Activated naive CD8-positive, alpha-beta T cell (primary cell): ENCODE results near the gene GNAT2.

Source experiments
- H3K27ac Mint-ChIP-seq: one replicate; pipeline ENCODE4 v1.8.0; 2021; ENCODE audit warnings: mixed read lengths
- H3K27me3 Mint-ChIP-seq: one replicate; pipeline ENCODE4 v1.8.0; 2021; ENCODE audit warnings: mixed read lengths
- H3K36me3 Mint-ChIP-seq: one replicate; pipeline ENCODE4 v1.8.0; 2021; ENCODE audit warnings: mixed read lengths
- H3K4me1 Mint-ChIP-seq: one replicate; pipeline ENCODE4 v1.8.0; 2021; ENCODE audit warnings: low read depth, mixed read lengths
- H3K4me3 Mint-ChIP-seq: one replicate; pipeline ENCODE4 v1.8.0; 2021; ENCODE audit warnings: mild to moderate bottlenecking, mixed read lengths
- H3K9me3 Mint-ChIP-seq: one replicate; pipeline ENCODE4 v1.8.0; 2021; ENCODE audit warnings: low read depth, mixed read lengths

GNAT2 gene

DNA sequence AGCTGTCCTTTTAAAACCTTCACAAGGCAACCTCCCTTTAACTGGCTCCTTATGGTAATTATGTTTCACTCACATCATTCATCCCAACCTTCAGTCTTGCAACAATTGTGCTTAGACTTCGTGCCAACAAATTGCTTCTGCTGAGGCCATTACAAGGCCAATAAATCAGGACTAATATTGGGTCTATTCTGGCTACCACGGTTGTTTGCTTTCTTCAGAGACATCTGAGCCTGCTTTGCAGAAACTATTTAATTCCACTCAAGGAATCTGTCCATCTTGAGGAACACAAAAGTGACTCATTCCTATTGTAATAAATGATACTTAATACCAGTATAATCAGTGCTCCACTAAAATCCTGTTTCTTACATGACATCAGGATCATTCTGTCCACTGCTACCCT lies 33.9 kb upstream of the GNAT2 start:
- no peaks in the 10 kb centered on the region for H3K27me3 Mint-ChIP-seq
- no peaks in the 10 kb centered on the region for H3K36me3 Mint-ChIP-seq

DNA sequence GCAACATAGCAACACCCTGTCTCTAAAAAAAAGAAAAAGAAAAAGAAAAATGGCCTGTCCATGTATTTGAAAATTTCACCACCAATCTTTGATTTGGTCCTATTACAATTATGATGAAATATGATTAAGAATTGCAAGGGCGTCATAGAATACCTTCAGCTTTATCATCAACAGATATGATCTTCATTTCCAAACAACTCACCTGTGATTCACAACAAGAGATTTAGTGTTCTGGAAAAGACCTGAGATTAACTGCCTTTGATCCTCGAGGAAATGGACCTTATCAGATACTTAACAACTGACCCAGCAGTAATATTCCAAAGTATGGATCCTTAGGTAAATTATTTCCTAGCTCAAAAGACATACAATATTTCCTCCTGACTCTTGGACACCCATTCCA lies 33.0 kb upstream of the GNAT2 start:
- Mint-ChIP-seq H3K9me3 (no peaks in the 10 kb centered on the region), H3K36me3 (no peaks in the 10 kb centered on the region), H3K4me1 (peaks cover 22% of the 10 kb centered on the region), H3K27ac (no peak overlapping the region), H3K27me3 (no peaks in the 10 kb centered on the region), H3K4me3 (no peak overlapping the region)

More for the DNA sequence above, 33.9 kb upstream of the GNAT2 start:
- H3K4me1 Mint-ChIP-seq, result peaks cover 24% of the 10 kb centered on the region
- H3K27ac Mint-ChIP-seq, result no peak overlapping the region
- no peaks in the 10 kb centered on the region for H3K9me3 Mint-ChIP-seq
- no peak overlapping the region for H3K4me3 Mint-ChIP-seq

DNA sequence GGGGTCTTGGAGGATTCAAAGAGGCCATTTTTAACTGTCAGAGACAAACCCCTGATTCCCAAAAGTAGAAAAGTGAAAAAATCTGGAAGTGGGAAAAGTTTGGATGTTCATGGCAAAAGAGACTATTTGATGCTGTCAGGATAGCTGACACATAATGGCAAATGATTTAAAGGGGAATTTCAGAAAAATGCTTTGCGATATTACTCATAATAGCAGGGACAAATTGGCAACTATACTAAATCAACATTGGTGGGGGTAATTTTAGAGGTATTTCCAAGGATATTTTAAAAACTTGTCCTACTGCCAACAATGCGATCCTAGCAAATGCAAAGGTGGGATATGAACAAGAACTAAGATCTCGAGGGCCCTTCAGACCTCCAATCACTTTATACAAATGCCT lies 31.2 kb upstream of the GNAT2 start:
- H3K27me3 Mint-ChIP-seq, result no peaks in the 10 kb centered on the region
- no peaks in the 10 kb centered on the region for H3K9me3 Mint-ChIP-seq
- peaks cover 10% of the 10 kb centered on the region for H3K4me1 Mint-ChIP-seq

DNA sequence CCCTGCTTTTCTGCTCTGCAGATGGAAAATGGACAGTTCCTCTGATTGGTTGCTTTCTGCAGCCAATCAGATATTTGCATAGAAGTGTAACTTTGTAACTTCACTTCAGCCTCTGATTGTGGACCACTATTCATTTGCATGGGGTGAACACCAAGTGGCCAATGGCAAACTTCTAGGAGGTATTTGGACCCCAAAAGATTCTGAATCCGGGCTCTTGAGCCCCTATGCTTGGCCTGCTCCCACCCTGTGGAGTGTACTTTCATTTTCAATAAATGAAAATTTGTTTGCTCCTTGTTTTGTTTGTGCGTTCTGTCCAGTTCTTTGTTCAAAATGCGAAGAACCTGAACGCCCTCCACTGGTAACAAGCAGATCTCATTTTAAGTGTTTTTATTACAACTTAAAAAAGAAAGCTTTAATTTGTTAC lies 30.1 kb upstream of the GNAT2 start:
- Mint-ChIP-seq H3K4me3 (no peak overlapping the region), H3K27ac (no peak overlapping the region), H3K4me1 (peaks cover 1% of the 10 kb centered on the region), H3K36me3 (no peaks in the 10 kb centered on the region), H3K9me3 (no peaks in the 10 kb centered on the region), H3K27me3 (no peaks in the 10 kb centered on the region)

More for the DNA sequence above, 31.2 kb upstream of the GNAT2 start:
- H3K27ac Mint-ChIP-seq, result no peak overlapping the region
- no peaks in the 10 kb centered on the region for H3K36me3 Mint-ChIP-seq
- H3K4me3 Mint-ChIP-seq, result no peak overlapping the region

DNA sequence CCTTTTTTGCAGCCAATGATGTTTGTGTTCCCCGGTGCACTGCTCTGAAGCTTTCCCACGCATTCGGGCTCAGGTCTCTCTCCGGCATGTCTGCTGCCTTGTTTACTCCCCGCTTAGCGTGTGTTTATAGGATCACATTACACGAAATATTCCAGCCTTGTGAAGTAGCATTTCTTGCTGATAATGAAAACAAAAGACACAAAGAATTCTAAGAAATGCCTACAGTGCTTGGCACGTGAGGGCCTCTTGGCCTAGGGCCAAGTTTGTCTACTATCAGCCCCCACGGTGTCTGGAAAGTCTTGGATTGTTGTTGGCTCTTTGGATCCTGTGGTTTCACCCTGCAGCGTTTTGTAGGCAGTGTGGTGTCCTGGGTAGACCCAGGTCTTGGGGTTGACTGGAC lies 25.3 kb upstream of the GNAT2 start:
- H3K27ac Mint-ChIP-seq, result no peak overlapping the region
- peaks cover 2% of the 10 kb centered on the region for H3K27me3 Mint-ChIP-seq
- H3K4me3 Mint-ChIP-seq, result no peak overlapping the region
- no peaks in the 10 kb centered on the region for H3K36me3 Mint-ChIP-seq
- H3K9me3 Mint-ChIP-seq, result no peaks in the 10 kb centered on the region
- H3K4me1 Mint-ChIP-seq, result peaks cover 3% of the 10 kb centered on the region

DNA sequence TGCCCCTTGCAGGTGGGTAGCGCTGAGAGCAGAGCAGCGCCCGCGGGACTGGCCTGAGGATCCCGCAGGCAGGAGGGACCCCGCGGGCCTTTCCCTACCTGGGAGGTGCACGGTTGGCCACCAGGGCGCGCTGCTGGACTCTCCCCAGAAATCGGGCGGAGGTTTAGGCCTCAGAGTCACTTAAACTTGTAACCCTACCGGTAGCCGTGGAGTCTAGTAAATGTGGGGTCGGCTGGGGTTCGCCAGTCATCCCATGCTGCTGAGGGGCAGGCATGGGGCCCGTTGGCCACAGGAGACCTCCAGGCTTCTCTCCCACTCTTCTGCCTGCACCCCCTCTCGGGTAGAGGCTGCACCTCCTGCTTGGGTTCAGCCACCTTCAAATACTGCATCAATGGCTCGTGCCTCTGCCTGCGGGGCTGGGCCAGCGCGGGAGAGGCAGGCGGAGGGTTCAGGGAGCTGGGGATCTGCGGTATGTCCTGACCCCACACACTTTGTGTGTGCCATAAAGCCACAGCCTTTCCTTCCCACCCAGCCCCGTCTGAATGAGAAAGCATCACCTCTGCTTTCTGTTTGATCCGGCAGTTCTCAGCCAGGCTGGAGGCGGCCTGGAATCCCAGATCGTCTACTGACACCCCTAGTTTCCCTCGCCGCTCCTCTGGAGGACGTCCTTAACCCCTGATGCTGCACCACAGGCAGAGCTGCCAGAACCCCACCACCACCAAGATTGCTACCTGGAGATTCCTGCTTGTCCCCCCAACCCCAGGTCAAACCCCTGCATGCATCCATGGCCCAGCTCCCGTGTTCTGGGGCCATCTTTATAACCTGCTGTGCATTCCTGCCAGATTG lies 24.2 kb upstream of the GNAT2 start:
- Mint-ChIP-seq H3K36me3 (no peaks in the 10 kb centered on the region), H3K4me3 (no peak overlapping the region), H3K27me3 (peaks cover 2% of the 10 kb centered on the region), H3K27ac (no peak overlapping the region), H3K9me3 (no peaks in the 10 kb centered on the region), H3K4me1 (peaks cover 3% of the 10 kb centered on the region)

DNA sequence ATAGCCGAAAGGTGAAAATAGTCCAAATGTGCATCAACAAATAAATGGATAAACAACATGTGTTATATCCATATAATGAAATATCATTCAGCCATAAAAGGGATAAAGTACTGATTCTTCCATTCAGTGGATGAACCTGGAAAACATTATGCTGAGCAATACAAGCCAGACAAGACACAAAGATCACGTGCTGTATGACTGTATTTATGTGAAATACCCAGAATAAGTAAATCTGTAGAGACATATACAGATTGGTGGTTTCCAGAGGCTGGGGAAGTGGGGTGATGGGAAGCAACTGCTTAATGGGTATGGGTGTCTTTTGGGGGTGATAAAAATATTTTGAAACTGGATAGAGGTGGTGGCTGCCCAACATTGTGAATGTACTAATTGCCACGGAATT lies 23.2 kb upstream of the GNAT2 start:
- Mint-ChIP-seq H3K4me3 (no peak overlapping the region), H3K27ac (no peak overlapping the region), H3K9me3 (no peaks in the 10 kb centered on the region), H3K36me3 (no peaks in the 10 kb centered on the region), H3K27me3 (peaks cover 2% of the 10 kb centered on the region), H3K4me1 (peaks cover 3% of the 10 kb centered on the region)

DNA sequence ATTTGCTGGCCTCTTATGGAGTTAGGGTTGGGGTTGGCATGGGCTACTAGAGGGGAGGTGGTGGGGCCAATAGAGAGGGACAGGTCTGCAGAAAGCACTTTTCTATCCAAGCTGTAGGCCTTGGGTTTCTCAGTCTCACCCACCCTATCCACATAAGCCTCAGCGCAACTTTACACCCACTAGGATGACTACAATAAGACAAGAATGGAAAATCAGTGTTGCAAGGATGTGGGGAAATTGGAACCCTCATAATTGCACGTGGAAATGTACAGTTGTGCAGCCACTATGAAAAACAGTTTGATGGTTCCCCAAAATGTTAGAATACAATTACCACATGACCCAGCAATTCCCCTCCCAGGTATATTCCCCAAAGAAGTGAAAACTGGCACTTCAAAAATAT lies 22.4 kb upstream of the GNAT2 start:
- peaks cover 3% of the 10 kb centered on the region for H3K4me1 Mint-ChIP-seq
- no peak overlapping the region for H3K27ac Mint-ChIP-seq
- no peaks in the 10 kb centered on the region for H3K9me3 Mint-ChIP-seq
- peaks cover 2% of the 10 kb centered on the region for H3K27me3 Mint-ChIP-seq
- H3K36me3 Mint-ChIP-seq, result no peaks in the 10 kb centered on the region
- no peak overlapping the region for H3K4me3 Mint-ChIP-seq

DNA sequence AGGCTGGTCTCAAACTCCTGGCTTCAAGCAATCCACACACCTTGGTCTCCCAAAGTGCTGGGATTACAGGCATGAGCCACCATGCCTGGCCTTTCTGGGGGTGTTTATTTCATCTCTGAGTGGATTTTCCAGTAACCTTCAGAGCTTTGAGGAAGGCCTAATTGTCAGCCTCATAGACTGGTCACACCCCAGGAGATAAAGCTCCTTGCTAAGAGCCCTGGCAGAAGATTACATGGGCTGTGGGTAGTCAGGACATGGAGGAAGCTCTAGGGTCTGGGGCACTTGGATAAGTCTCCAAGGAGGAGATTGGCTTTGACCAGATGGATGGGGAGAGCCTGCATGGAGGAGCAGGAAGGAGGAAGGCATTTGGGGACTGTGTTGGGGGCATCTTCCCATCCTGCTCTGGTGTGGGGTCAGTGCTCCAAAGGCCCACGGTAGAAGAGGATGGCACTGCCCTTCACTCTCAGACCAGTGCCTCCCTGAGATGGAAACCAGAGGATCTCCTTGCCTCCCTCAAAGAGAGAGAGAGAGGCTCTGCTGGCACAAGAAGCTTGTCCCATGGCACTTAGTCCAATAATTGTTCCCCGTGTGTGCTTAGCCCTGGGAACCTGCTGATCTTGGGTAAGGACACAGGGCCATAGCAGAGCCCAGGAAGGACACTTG lies 21.8 kb upstream of the GNAT2 start:
- Mint-ChIP-seq H3K36me3 (no peaks in the 10 kb centered on the region), H3K27ac (no peak overlapping the region), H3K27me3 (peaks cover 2% of the 10 kb centered on the region), H3K4me3 (no peak overlapping the region), H3K4me1 (peaks cover 3% of the 10 kb centered on the region), H3K9me3 (no peaks in the 10 kb centered on the region)

DNA sequence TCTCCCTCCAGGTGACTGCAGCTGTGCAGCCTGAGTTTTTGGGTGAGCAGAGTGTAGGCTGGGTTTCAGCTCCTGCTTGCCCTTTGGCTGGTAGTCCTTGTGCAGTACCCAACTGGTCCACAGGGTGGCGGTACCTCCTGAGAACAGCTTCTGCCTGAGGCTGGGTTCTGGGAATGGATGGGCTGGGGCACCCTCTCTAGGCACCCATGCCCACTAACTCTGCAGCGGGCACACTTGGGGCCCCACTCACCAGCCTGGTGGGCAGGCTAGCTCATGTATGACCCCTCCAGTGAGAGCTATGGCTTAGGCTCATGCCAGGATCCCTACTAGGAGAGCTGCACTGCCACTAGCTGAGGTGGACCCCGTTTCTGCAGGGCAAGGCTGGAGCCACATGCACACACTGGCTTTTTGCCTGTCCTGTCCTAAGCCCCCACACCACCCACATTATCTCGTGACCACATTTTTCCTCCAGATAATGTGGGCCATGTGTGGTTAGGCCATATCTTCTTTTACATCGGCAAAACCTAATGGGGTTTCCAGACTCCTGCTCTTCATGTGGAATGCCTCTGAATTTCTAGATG lies 21.0 kb upstream of the GNAT2 start:
- H3K4me3 Mint-ChIP-seq, result no peak overlapping the region
- peak overlapping the region; percentile 34 for H3K27ac Mint-ChIP-seq
- H3K9me3 Mint-ChIP-seq, result no peaks in the 10 kb centered on the region
- peaks cover 6% of the 10 kb centered on the region for H3K4me1 Mint-ChIP-seq
- peaks cover 2% of the 10 kb centered on the region for H3K27me3 Mint-ChIP-seq
- no peaks in the 10 kb centered on the region for H3K36me3 Mint-ChIP-seq

DNA sequence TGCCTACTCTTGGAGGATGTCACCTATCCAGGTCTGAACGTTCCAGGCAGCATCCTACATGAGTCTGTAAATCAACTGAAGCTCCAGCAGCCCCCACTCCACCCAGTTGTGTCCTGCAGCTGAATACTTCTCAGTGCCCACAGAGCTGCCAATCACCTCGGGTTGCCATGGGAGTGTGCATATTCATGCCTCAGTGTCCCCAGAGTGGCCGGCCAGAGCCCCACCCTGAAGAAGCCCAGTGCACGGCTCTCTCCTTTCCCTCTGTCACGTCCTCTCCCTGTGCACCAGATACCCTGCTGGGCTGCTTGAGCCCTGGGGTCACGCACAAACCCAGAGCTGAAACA lies 20.4 kb upstream of the GNAT2 start:
- peak overlapping the region; percentile 34 for H3K27ac Mint-ChIP-seq
- H3K36me3 Mint-ChIP-seq, result no peaks in the 10 kb centered on the region
- peaks cover 12% of the 10 kb centered on the region for H3K4me1 Mint-ChIP-seq
- H3K4me3 Mint-ChIP-seq, result no peak overlapping the region
- H3K27me3 Mint-ChIP-seq, result peaks cover 2% of the 10 kb centered on the region
- no peaks in the 10 kb centered on the region for H3K9me3 Mint-ChIP-seq

DNA sequence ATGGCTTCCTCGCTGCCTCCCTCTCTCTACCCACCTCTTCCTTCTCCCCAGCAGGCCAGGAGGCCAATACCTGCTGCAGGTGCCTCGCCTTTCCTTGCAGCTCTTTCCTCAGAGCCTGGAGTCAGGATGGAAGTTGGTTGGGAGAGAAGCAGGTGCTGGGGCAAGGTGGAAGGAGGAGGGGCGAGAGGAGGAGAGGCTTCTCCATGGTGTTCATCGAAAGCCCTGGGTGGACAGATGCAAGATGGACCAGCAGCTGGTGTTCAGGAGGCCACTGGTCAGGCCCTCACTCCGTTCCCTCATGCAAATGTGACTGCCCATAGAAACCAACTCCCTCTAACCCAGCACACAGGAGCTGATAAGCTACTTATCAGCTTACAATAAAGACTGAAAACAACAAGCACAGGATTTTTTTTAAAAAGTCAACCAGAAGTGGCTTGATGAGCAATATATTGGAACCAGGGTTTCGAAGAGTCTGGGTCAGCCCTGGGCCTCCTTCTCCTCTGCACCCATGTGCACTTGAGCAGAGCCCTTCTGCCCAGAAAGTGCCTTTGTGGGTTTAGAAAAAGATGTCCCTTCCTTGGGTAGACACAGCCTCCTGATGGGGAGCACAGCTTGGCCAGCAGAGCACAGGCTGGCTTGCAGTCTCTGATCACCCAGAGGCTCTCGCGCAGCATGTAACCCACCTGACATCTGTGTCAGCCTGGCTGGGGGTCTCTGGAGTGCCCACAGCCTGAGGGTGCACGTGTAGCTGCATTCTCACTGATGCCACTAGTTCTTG lies 19.8 kb upstream of the GNAT2 start:
- no peak overlapping the region for H3K27ac Mint-ChIP-seq
- H3K4me3 Mint-ChIP-seq, result no peak overlapping the region
- peaks cover 2% of the 10 kb centered on the region for H3K27me3 Mint-ChIP-seq
- no peaks in the 10 kb centered on the region for H3K36me3 Mint-ChIP-seq
- H3K9me3 Mint-ChIP-seq, result no peaks in the 10 kb centered on the region
- H3K4me1 Mint-ChIP-seq, result peaks cover 17% of the 10 kb centered on the region

DNA sequence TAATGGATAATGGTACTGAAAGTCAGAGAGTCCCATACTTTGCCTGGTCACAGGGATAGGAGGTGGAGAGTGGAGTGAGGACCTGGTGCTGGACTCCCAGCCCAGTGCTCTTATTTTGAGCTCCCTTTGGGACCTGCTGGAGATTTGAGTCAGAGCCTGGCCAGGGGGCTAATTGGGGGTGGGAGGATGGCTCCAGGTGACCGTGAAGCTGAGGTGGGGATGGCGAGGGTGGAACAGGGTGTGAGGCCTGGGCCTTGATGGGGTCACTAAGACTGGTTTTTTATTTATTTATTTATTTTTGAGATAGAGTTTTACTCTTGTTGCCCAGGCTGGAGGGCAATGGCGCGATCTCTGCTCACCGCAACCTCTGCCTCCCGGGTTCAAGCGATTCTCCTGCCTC lies 18.0 kb upstream of the GNAT2 start:
- Mint-ChIP-seq H3K27me3 (peaks cover 2% of the 10 kb centered on the region), H3K4me3 (no peak overlapping the region), H3K36me3 (no peaks in the 10 kb centered on the region), H3K27ac (no peak overlapping the region), H3K9me3 (no peaks in the 10 kb centered on the region), H3K4me1 (peaks cover 18% of the 10 kb centered on the region)

DNA sequence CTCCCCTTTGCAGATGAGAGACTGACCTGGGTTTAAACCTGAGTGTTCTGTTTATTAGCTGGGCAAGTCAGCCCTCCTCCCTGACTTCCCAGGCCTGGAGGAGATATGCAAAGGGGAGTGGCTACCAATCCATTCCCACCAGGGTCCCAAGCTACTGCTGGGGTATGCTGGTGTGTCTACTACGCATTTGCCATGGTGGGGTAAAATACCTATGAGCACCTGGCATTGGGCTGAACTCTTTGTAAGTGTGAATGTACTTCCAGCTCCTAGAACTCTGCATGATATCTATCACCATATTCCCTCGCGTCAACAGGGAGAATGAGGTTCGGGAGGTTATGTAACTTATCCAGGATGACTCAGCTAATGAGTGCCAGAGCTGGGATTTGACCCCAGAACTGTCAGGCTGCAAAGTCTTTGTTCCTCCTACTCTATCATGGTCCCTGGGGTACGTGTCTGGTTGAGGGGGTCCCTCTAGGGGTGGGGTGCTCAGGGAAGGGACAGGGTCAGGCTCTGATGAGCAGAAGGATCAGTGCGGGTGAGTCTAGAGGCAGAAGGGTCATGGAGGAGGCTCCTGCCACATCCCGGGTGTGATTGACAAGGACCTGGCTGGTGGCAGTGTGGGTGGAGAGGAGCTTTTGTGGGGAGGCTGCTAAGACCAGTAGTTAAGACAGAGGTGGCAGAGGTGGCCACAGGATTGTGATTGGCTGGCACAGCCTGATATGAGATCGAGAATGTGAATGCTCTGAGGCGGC lies 17.0 kb upstream of the GNAT2 start:
- Mint-ChIP-seq H3K27me3 (peaks cover 2% of the 10 kb centered on the region), H3K4me1 (peaks cover 18% of the 10 kb centered on the region), H3K36me3 (peaks cover 2% of the 10 kb centered on the region), H3K4me3 (no peak overlapping the region), H3K9me3 (no peaks in the 10 kb centered on the region), H3K27ac (no peak overlapping the region)
